SU-DHL-6 (cell line): Measurements from ENCODE around the gene AGAP1.

Experiments used
- EZH2phosphoT487 ChIP-seq: fragments of 200-600 bp; sonication (generic), shearing (Covaris generic); conservative IDR thresholded peaks from 2 replicates; pipeline ENCODE4 v1.6.1; 2018; ENCODE audit warnings: mild to moderate bottlenecking, antibody characterized with exemption, low read length, moderate library complexity, mixed read lengths
- TF ChIP-seq, protein P1 (sequence below): fragments of 200-600 bp; sonication (generic); IDR thresholded peaks from one replicate; pipeline ENCODE4 v1.5.1; 2017; ENCODE audit warnings: antibody characterized with exemption, mild to moderate bottlenecking, low read length, moderate library complexity; ENCODE audit not compliant: insufficient read depth, poor library complexity, severe bottlenecking

DNA sequence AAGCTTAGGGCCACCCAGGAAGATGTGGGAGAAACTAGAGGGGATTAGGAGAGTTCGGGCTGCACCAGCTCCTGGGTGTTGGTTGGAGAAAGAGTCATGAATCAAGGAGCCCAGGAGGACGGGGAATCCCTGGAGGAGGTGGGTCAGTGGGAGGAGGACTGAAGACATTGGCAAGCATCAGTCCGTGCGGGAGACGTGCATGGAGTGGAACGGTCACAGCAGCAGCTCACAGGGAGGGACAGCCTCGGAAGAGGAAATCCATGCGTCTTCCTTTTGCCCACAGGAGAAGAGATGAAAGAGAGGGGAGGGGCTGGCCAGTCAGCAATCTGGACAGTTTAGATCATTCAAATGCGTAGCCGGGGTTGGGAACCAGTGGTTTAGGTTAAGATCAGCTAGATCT, 495.7 kb downstream of the AGAP1 start:
- TF ChIP-seq, protein P1, sequence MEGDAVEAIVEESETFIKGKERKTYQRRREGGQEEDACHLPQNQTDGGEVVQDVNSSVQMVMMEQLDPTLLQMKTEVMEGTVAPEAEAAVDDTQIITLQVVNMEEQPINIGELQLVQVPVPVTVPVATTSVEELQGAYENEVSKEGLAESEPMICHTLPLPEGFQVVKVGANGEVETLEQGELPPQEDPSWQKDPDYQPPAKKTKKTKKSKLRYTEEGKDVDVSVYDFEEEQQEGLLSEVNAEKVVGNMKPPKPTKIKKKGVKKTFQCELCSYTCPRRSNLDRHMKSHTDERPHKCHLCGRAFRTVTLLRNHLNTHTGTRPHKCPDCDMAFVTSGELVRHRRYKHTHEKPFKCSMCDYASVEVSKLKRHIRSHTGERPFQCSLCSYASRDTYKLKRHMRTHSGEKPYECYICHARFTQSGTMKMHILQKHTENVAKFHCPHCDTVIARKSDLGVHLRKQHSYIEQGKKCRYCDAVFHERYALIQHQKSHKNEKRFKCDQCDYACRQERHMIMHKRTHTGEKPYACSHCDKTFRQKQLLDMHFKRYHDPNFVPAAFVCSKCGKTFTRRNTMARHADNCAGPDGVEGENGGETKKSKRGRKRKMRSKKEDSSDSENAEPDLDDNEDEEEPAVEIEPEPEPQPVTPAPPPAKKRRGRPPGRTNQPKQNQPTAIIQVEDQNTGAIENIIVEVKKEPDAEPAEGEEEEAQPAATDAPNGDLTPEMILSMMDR, result no peak
- no peak for TF ChIP-seq EZH2phosphoT487
